ENCODE measurements around the gene CXCL10.

Gene CXCL10

DNA sequence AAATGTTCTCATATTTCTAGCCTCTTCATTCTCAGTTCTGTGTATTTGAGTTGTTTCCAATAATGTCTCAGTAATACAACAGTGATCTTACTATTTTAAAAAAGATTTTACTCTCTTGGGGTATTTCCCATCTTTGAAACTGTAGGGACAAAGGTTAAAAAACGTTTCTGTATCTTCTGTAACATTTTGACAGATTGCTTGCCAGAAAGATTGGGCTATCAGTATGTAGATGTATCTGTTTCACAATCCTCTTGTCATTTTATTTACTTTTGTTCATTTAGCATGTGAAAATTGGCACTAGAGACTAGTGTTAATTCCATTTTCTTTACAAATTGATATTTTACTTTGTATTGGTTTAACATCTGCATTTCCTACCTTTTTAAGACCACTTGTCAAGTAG, 9.8 kb downstream of the CXCL10 start:
- TF ChIP-seq, protein P1, sequence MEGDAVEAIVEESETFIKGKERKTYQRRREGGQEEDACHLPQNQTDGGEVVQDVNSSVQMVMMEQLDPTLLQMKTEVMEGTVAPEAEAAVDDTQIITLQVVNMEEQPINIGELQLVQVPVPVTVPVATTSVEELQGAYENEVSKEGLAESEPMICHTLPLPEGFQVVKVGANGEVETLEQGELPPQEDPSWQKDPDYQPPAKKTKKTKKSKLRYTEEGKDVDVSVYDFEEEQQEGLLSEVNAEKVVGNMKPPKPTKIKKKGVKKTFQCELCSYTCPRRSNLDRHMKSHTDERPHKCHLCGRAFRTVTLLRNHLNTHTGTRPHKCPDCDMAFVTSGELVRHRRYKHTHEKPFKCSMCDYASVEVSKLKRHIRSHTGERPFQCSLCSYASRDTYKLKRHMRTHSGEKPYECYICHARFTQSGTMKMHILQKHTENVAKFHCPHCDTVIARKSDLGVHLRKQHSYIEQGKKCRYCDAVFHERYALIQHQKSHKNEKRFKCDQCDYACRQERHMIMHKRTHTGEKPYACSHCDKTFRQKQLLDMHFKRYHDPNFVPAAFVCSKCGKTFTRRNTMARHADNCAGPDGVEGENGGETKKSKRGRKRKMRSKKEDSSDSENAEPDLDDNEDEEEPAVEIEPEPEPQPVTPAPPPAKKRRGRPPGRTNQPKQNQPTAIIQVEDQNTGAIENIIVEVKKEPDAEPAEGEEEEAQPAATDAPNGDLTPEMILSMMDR (IDR thresholded peaks at IDR 0.05; ENCODE audit: poor library complexity, severe bottlenecking) = no peak
- Histone ChIP-seq H3K4me3 (ENCODE audit: severe bottlenecking) (no peak overlapping the region), H3K4me1 (ENCODE audit: insufficient read depth, poor library complexity, severe bottlenecking) (peaks cover 10% of the 10 kb centered on the region), H3K9me3 (ENCODE audit: severe bottlenecking) (no peaks in the 10 kb centered on the region), H3K27ac (ENCODE audit: poor library complexity, severe bottlenecking) (no peak overlapping the region), H3K27me3 (ENCODE audit: insufficient read depth, poor library complexity, severe bottlenecking) (no peaks in the 10 kb centered on the region), H3K36me3 (ENCODE audit: low read depth) (no peaks in the 10 kb centered on the region)
- DNase-seq (ENCODE audit: low spot score) (no peak), ATAC-seq (ENCODE audit: low read depth) (no peak)

DNA sequence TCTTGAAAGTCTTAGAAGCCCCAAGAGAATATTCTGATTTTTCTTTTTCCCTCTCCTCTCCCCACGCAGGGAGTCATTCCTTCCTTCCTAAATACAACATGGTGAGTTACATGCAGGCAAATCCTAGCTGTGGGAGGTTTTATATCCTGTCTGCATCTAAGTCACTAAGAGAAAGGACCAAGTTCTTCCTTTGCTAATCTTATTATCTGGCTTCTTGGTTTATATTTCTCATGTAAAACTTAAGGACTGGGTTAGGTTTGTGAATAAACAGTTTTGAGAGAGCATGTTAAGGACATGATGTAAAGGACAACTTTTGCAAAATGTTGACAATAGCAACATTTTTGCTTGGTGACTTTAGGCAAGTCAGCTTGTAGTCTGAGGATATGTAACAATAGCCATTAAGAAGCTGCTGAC, 10.9 kb downstream of the CXCL10 start:
- Histone ChIP-seq H3K9me3 (ENCODE audit: severe bottlenecking) (no peaks in the 10 kb centered on the region), H3K27me3 (ENCODE audit: insufficient read depth, poor library complexity, severe bottlenecking) (no peaks in the 10 kb centered on the region), H3K36me3 (ENCODE audit: low read depth) (no peaks in the 10 kb centered on the region), H3K4me3 (ENCODE audit: severe bottlenecking) (no peak overlapping the region), H3K27ac (ENCODE audit: poor library complexity, severe bottlenecking) (peak overlapping the region; percentile 81), H3K4me1 (ENCODE audit: insufficient read depth, poor library complexity, severe bottlenecking) (peaks cover 14% of the 10 kb centered on the region)
- TF ChIP-seq, protein P1 (IDR thresholded peaks at IDR 0.05; ENCODE audit: poor library complexity, severe bottlenecking) = no peak
- ATAC-seq (ENCODE audit: low read depth) = 0 out of 3 replicates have a peak, but pooled peaks have one; percentile 15
- no peak for DNase-seq (ENCODE audit: low spot score)

DNA sequence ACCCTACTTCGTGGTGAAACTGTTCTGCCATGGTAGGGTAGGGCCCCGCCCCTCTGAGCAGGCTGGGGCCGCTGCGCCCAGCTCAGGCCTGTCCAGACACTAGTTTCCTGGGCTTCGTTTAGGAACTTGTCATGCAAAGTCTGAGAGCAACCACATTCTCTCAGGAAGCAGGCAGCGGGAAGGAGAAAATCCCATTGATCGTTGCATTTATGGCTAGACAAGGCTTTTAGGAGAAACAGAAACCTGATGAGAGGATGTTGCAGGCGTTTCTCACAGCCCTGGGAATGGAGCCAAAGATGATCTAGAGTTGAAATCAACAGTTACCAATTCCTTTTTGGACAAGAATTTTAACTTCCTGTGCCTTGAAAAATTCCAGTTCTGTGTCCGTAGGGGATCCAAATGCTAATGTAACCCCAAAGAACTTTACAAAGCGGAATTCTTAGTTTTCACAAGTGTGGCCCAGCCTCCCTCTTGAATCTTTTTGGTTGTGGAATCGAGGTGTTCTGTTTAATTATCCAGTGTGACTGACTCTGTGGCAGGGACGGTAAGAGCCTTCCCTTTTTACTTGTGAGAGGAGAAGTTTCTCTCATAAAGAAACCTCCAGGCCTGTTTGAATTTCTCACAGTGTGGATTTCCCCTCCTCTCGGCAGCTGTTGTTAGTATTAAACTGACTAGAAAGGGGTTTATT, 11.5 kb downstream of the CXCL10 start:
- Histone ChIP-seq H3K4me3 (ENCODE audit: severe bottlenecking) (no peak overlapping the region), H3K27me3 (ENCODE audit: insufficient read depth, poor library complexity, severe bottlenecking) (no peaks in the 10 kb centered on the region), H3K4me1 (ENCODE audit: insufficient read depth, poor library complexity, severe bottlenecking) (peaks cover 19% of the 10 kb centered on the region), H3K9me3 (ENCODE audit: severe bottlenecking) (no peaks in the 10 kb centered on the region), H3K36me3 (ENCODE audit: low read depth) (no peaks in the 10 kb centered on the region), H3K27ac (ENCODE audit: poor library complexity, severe bottlenecking) (peak overlapping the region; percentile 81)
- ATAC-seq (ENCODE audit: low read depth) (peak; percentile 63), DNase-seq (ENCODE audit: low spot score) (no peak)
- TF ChIP-seq, protein P1 (IDR thresholded peaks at IDR 0.05; ENCODE audit: poor library complexity, severe bottlenecking) = no peak

DNA sequence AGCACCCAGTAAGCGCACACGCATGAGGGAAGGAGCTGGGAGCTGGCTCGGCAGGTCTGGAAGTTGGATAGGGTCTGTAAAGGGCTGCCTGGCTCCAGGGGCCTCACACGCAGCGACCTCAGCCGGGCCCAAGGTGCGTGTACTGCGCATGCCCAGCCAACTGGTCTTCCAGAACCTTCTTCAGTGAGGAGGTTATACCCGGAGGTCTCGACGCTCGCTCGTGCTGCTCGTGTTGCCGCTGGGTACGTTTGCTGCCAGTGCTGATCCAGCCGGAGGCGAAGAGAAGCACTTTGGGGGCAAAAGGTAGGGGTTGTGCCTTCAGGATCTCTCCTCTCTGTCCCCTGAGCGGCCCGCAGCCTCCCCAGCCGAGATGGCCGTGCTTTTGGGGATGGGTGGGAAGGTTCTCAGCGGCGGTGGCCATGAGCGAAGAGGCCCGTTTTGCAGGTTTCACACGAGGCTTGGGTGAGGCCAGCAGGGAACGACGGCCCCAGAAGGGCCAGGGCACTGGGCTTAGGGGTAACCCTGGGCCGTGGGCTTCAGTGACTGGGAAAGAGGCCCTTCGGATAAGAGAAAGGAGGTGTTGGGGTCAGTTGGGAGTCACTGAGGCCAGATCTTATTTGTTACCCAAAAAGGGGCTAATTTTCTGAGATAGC, 12.2 kb downstream of the CXCL10 start:
- no peaks in the 10 kb centered on the region for H3K36me3 ChIP-seq (ENCODE audit: low read depth)
- TF ChIP-seq, protein P1 (IDR thresholded peaks at IDR 0.05; ENCODE audit: poor library complexity, severe bottlenecking) = no peak
- H3K9me3 ChIP-seq (ENCODE audit: severe bottlenecking) = no peaks in the 10 kb centered on the region
- peaks cover 24% of the 10 kb centered on the region for H3K4me1 ChIP-seq (ENCODE audit: insufficient read depth, poor library complexity, severe bottlenecking)
- H3K27ac ChIP-seq (ENCODE audit: poor library complexity, severe bottlenecking) = peak overlapping the region; percentile 81
- no peak for DNase-seq (ENCODE audit: low spot score)
- ATAC-seq (ENCODE audit: low read depth) = no peak
- no peak overlapping the region for H3K4me3 ChIP-seq (ENCODE audit: severe bottlenecking)
- no peaks in the 10 kb centered on the region for H3K27me3 ChIP-seq (ENCODE audit: insufficient read depth, poor library complexity, severe bottlenecking)

DNA sequence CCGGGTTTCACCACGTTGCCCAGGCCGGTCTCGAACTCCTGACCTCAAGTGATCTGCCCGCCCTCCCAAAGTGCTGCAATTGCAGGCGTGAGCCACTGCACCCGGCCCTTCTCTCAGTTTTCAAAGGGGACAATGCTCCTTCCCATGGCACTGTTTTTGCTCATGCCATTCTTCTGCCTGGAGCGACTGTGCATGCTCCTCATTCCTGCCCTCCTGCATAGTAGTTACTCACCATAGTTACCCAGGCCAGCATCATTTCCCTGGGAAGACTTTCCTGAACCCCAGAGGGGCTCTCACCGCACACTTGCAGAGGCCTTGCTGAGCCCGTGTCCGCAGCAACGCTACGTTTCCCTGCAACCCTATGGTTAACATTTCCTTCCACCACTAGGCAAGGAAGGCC, 12.7 kb downstream of the CXCL10 start:
- ATAC-seq (ENCODE audit: low read depth) (no peak), DNase-seq (ENCODE audit: low spot score) (no peak)
- TF ChIP-seq, protein P1 (IDR thresholded peaks at IDR 0.05; ENCODE audit: poor library complexity, severe bottlenecking) = no peak
- Histone ChIP-seq H3K36me3 (ENCODE audit: low read depth) (no peaks in the 10 kb centered on the region), H3K27ac (ENCODE audit: poor library complexity, severe bottlenecking) (no peak overlapping the region), H3K27me3 (ENCODE audit: insufficient read depth, poor library complexity, severe bottlenecking) (no peaks in the 10 kb centered on the region), H3K4me3 (ENCODE audit: severe bottlenecking) (no peak overlapping the region), H3K9me3 (ENCODE audit: severe bottlenecking) (no peaks in the 10 kb centered on the region), H3K4me1 (ENCODE audit: insufficient read depth, poor library complexity, severe bottlenecking) (peaks cover 24% of the 10 kb centered on the region)

All from RWPE2 (cell line).